ENCODE results near the gene MT1F. TPM values are rescaled to one million over a fixed set of nuclear protein-coding genes. Genes with fewer than 3 reads are reported as not detected.

The MT1F gene
- total RNA-seq, 1 donor from 2014 or later = 12.7 TPM

DNA sequence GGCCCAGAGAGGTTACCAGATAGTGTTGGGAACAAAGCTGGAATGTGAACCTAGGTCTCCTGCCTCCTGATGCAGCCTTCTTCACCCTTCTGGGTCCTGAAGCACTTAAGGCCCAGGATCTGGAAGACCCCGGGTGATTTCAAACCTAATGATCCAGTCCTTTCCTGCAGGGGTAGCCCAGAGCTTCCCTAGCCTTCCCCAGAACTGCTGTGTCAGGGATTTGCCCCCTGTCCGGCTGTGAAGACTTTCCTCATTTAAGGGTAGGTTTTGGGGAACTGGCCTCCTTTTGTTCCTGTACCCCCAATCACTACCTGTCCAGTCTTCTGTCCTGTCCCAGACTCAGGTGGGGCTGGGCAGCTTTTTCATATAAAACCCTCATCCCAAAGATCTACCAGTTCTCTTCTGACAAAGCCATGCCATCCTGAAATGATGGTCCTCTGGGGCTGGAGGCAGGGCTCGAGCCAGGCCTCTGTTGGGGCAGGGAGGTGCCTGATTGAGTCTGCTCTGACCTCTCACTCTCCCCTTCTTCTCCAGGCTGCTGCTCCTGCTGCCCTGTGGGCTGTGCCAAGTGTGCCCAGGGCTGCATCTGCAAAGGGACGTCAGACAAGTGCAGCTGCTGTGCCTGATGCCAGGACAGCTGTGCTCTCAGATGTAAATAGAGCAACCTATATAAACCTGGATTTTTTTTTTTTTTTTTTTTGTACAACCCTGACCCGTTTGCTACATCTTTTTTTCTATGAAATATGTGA lies 25.8 kb downstream of the MT1F start:
- H3K27ac Mint-ChIP-seq (ENCODE audit: unreplicated experiment) = no peak overlapping the region
- H3K9me3 Mint-ChIP-seq (ENCODE audit: unreplicated experiment) = peaks cover 9% of the 10 kb centered on the region
- DNase-seq (ENCODE audit: extremely low spot score, unreplicated experiment) = no peak
- no peak for TF ChIP-seq CTCF (IDR thresholded peaks at IDR 0.05)
- no peaks in the 10 kb centered on the region for H3K27me3 Mint-ChIP-seq (ENCODE audit: unreplicated experiment)
- H3K36me3 Mint-ChIP-seq (ENCODE audit: unreplicated experiment) = peaks cover 8% of the 10 kb centered on the region
- peaks cover 28% of the 10 kb centered on the region for H3K4me1 Mint-ChIP-seq (ENCODE audit: unreplicated experiment)
- peak overlapping the region; percentile 88 for H3K4me3 Mint-ChIP-seq (ENCODE audit: unreplicated experiment)

- Mint-ChIP-seq H3K4me1 (ENCODE audit: unreplicated experiment) (peaks cover 33% of the 10 kb centered on the region), H3K4me3 (ENCODE audit: unreplicated experiment) (no peak overlapping the region), H3K27me3 (ENCODE audit: unreplicated experiment) (no peaks in the 10 kb centered on the region), H3K36me3 (ENCODE audit: unreplicated experiment) (peaks cover 8% of the 10 kb centered on the region), H3K9me3 (ENCODE audit: unreplicated experiment) (peaks cover 9% of the 10 kb centered on the region), H3K27ac (ENCODE audit: unreplicated experiment) (no peak overlapping the region)
- TF ChIP-seq CTCF (IDR thresholded peaks at IDR 0.05) = no peak
- no peak for DNase-seq (ENCODE audit: extremely low spot score, unreplicated experiment)
Measured at GRCh38 chr16:56684256-56684925, 26.6 kb downstream of the MT1F start.

DNA sequence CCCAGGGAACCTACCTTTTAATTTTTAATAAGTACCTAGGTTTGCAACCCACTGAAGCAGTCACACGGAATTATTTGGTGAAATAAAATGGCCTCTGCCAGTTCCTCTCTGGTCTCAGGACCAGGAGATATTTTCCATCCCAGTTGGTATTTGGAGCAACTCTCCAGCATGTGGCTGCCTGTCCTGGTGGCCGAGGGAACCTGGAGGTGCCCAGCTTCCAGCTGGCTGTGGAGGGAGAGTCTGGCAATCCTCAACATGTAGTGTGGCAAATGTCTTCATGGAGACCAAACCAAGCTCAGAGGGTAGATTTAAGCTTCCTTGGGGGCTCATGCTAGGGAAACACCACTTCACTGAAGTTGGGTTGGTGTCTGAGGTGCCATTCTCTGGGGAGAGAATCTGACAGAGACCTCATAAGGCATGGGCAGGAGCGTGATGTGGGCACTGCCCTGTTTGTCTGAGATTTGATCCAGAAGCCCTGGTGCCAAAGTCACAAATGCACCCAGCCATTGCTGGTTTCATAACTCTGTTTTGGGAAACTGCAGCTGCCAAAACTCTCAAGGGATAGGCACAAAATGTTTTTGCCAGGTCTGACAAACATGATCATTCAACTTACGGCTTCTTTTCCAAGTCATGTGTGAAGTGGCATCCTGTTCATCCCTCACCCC lies 27.3 kb downstream of the MT1F start:
- Mint-ChIP-seq H3K36me3 (ENCODE audit: unreplicated experiment) (peaks cover 8% of the 10 kb centered on the region), H3K27me3 (ENCODE audit: unreplicated experiment) (no peaks in the 10 kb centered on the region), H3K4me3 (ENCODE audit: unreplicated experiment) (no peak overlapping the region), H3K27ac (ENCODE audit: unreplicated experiment) (no peak overlapping the region), H3K4me1 (ENCODE audit: unreplicated experiment) (peaks cover 38% of the 10 kb centered on the region), H3K9me3 (ENCODE audit: unreplicated experiment) (peaks cover 9% of the 10 kb centered on the region)
- DNase-seq (ENCODE audit: extremely low spot score, unreplicated experiment) = no peak
- no peak for TF ChIP-seq CTCF (IDR thresholded peaks at IDR 0.05)

DNA sequence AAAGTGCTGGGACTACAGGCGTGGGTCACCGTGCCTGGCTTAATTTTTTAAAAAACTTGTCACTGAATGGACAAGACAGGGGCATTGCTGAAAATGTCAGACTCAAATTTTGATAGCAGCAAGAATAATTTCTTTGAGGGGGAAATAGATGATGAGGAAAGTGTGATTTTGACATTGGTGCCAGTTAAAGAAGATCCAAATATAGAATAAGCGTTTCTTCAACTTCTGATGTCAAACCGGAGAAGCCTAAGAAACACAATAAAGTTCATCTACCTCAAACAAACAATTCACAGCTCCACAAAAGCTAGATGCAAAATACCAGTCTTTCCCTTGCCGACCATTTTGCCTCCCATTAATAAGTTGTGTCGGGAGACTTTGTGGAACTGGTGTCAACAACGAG lies 29.0 kb downstream of the MT1F start:
- Mint-ChIP-seq H3K4me1 (ENCODE audit: unreplicated experiment) (peaks cover 44% of the 10 kb centered on the region), H3K36me3 (ENCODE audit: unreplicated experiment) (peaks cover 8% of the 10 kb centered on the region), H3K27me3 (ENCODE audit: unreplicated experiment) (no peaks in the 10 kb centered on the region), H3K4me3 (ENCODE audit: unreplicated experiment) (no peak overlapping the region), H3K9me3 (ENCODE audit: unreplicated experiment) (peaks cover 9% of the 10 kb centered on the region), H3K27ac (ENCODE audit: unreplicated experiment) (no peak overlapping the region)
- TF ChIP-seq CTCF (IDR thresholded peaks at IDR 0.05) = no peak
- no peak for DNase-seq (ENCODE audit: extremely low spot score, unreplicated experiment)

- Mint-ChIP-seq H3K4me3 (ENCODE audit: unreplicated experiment) (no peak overlapping the region), H3K9me3 (ENCODE audit: unreplicated experiment) (peaks cover 9% of the 10 kb centered on the region), H3K27me3 (ENCODE audit: unreplicated experiment) (no peaks in the 10 kb centered on the region), H3K27ac (ENCODE audit: unreplicated experiment) (no peak overlapping the region), H3K4me1 (ENCODE audit: unreplicated experiment) (peaks cover 39% of the 10 kb centered on the region), H3K36me3 (ENCODE audit: unreplicated experiment) (peaks cover 8% of the 10 kb centered on the region)
- TF ChIP-seq CTCF (IDR thresholded peaks at IDR 0.05) = no peak
- no peak for DNase-seq (ENCODE audit: extremely low spot score, unreplicated experiment)
Measured at GRCh38 chr16:56688762-56689161, 31.0 kb downstream of the MT1F start.
